Measurements from ENCODE around the gene CASS4. TPM values are rescaled to one million over a fixed set of nuclear protein-coding genes. Genes with fewer than 3 reads are reported as not detected.

Gene CASS4
- total and polyA plus RNA-seq, 2 donors (not counting 3 experiments of a cell fraction or from before 2014, with no cell fraction given): not detected

DNA sequence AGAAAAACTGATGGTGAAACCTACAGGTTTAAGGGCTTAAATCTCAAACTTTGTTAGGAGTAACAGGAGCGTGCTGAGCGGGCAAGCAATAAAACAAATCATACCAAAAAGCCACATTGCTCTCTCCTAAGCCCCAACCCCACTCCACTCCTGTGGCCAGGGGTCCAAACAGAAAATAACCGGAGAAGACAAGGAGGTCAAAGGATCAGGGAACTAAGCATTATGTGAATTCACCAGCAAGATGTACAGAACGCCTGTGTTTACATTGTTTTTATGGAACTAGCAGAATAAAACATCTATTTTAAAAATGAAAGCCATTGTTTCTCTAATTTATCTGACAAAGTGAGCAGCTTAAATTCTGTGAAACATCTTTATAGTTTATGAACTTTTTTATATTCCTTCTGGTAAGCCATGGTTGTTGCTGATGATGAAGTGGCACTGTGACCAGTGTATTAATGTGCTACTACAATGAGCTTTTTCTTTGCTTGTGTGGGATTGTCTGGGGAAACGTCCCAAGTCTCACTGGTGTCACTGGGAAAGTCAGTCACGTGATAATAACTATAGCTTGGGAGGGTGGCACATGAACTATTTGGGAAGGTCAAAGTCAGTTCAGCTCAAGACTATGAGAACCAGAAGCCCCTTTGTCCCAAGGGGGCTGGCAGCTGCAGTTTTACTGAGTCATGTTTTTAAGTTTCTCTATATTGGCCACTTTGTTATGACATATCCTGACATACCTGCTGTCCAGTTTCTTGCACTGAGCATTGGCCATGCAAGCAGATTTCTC lies 43.5 kb upstream of the CASS4 start:
- FAIRE-seq: no peak
- H2AFZ ChIP-seq (ENCODE audit: low read depth, low read length): no peak overlapping the region
- no peaks in the 10 kb centered on the region for H4K20me1 ChIP-seq (replicated peaks; ENCODE audit: control insufficient read depth, extremely low read depth, insufficient read depth, low read length)
- H3K79me2 ChIP-seq (ENCODE audit: control insufficient read depth, insufficient read depth, low read length): peaks cover 11% of the 10 kb centered on the region
- H3K9me1 ChIP-seq (replicated peaks; ENCODE audit: control insufficient read depth, extremely low read depth, insufficient read depth, low read length): no peaks in the 10 kb centered on the region
- no peaks in the 10 kb centered on the region for H3K9me3 ChIP-seq (replicated peaks; ENCODE audit: control insufficient read depth, insufficient read depth, low read length)
- BruUV-seq (replicated peaks): no TSS peak
- no peak overlapping the region for H3K9ac ChIP-seq (replicated peaks; ENCODE audit: extremely low read depth, insufficient read depth, low read length)
- H3K4me3 ChIP-seq (replicated peaks in 1 of 3; ENCODE audit: insufficient read depth in 1 of 3, low read depth in 1 of 3, low read length in 3 of 3): no peak overlapping the region
- no peaks in the 10 kb centered on the region for H3K4me1 ChIP-seq (ENCODE audit: control insufficient read depth, extremely low read depth, insufficient read depth, low read length)
- ChIA-PET POLR2A (no interaction called here), CTCF (no interaction called here)
- TF ChIP-seq EZH2 (IDR thresholded peaks at IDR 0.05; ENCODE audit: borderline replicate concordance, low read depth, low read length, severe bottlenecking) (no peak), POLR2AphosphoS5 (IDR thresholded peaks at IDR 0.05; ENCODE audit: insufficient read depth, low read depth, low read length) (no peak), MYC (IDR thresholded peaks at IDR 0.05; ENCODE audit: low read depth, low read length) (no peak), FOS (IDR thresholded peaks at IDR 0.05; ENCODE audit: borderline replicate concordance, insufficient read depth, low read length) (no peak), MAX (IDR thresholded peaks at IDR 0.05; ENCODE audit: insufficient read depth, insufficient read length) (no peak), JUN (IDR thresholded peaks at IDR 0.05; ENCODE audit: borderline replicate concordance, insufficient read depth, insufficient read length, low read depth) (no peak), POLR2A (IDR thresholded peaks at IDR 0.05; ENCODE audit: low read depth, low read length) (no peak), GATA2 (IDR thresholded peaks at IDR 0.05; ENCODE audit: insufficient read depth, insufficient read length, low read depth, low read length) (no peak)
- TF ChIP-seq, protein P1, sequence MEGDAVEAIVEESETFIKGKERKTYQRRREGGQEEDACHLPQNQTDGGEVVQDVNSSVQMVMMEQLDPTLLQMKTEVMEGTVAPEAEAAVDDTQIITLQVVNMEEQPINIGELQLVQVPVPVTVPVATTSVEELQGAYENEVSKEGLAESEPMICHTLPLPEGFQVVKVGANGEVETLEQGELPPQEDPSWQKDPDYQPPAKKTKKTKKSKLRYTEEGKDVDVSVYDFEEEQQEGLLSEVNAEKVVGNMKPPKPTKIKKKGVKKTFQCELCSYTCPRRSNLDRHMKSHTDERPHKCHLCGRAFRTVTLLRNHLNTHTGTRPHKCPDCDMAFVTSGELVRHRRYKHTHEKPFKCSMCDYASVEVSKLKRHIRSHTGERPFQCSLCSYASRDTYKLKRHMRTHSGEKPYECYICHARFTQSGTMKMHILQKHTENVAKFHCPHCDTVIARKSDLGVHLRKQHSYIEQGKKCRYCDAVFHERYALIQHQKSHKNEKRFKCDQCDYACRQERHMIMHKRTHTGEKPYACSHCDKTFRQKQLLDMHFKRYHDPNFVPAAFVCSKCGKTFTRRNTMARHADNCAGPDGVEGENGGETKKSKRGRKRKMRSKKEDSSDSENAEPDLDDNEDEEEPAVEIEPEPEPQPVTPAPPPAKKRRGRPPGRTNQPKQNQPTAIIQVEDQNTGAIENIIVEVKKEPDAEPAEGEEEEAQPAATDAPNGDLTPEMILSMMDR (IDR thresholded peaks at IDR 0.05; ENCODE audit: extremely low read depth in 1 of 2, insufficient read depth in 1 of 2, low read depth in 1 of 2, low read length in 2 of 2): no peak
- dilution Hi-C loops (cut with MboI; ENCODE audit: extremely low pct_ligation_motif_present, low sequenced_read_pairs): no loop called here
- no peak overlapping the region for H3K4me2 ChIP-seq (ENCODE audit: insufficient read depth, low read length)
- H3K36me3 ChIP-seq (ENCODE audit: control insufficient read depth in 2 of 2, extremely low read depth in 1 of 2, insufficient read depth in 2 of 2, low read length in 2 of 2): peaks cover 9 to 17% of the 10 kb centered on the region in 2 experiments
- no peak for DNase-seq (ENCODE audit: low read depth, low spot score)
- no peaks in the 10 kb centered on the region for H3K27me3 ChIP-seq (ENCODE audit: control insufficient read depth in 2 of 2, insufficient read depth in 2 of 2, low read length in 2 of 2)
- H3K27ac ChIP-seq (ENCODE audit: insufficient read depth, low read depth, low read length): no peak overlapping the region
- intact Hi-C loops (cut with micrococcal nuclease): no loop called here
